ENCODE measurements around the gene PACS1. TPM values are rescaled to one million over a fixed set of nuclear protein-coding genes. Genes with fewer than 3 reads are reported as not detected.
A peak's percentile ranks its signal among the peaks of the same experiment; 100 is the strongest.

PACS1 gene
- total and polyA plus RNA-seq, 4 experiments from 2014 or later: 13.7 to 262 (median 177) TPM

GRCh38 chr11:66101066-66101464, 31.0 kb downstream of the PACS1 start:
- ChIA-PET CTCF (ENCODE audit: partially characterized antibody) (interaction anchor here (1.0 to 4.1 kb wide), 10 partner anchors 12 to 56 kb away, joined by 3 to 22 read pairs (median 6); partner anchors contain the start of gene PACS1), POLR2A (ENCODE audit: partially characterized antibody) (interaction anchor here (1.0 to 7.2 kb wide), 11 partner anchors 11 to 188 kb away, joined by 3 to 90 read pairs (median 4); partner anchors contain the start of genes PACS1, SF3B2 and YIF1A)
- DNase-seq: no peak
- peaks cover 53 to 85% (median 66%) of the 10 kb centered on the region in 4 donors for H3K4me1 Mint-ChIP-seq
- H3K27me3 ChIP-seq (ENCODE audit: insufficient read depth, low read length): no peaks in the 10 kb centered on the region
- H3K27ac Mint-ChIP-seq: peak overlapping the region; percentile 76 to 98 (median 96)
- H3K4me3 ChIP-seq (ENCODE audit: low read length in 2 of 2): peak overlapping the region in 1 of 2 donors; percentile 4
- intact Hi-C loops (cut with micrococcal nuclease): no loop called here
- H3K36me3 ChIP-seq (ENCODE audit: insufficient read depth, low read length): no peaks in the 10 kb centered on the region
- peaks cover 8 to 17% of the 10 kb centered on the region in 2 donors for H3K36me3 Mint-ChIP-seq
- no peaks in the 10 kb centered on the region for H3K9me3 ChIP-seq (ENCODE audit: control insufficient read depth in 1 of 2, low read length in 2 of 2)
- no peaks in the 10 kb centered on the region for H3K27me3 Mint-ChIP-seq
- peak overlapping the region; percentile 57 for H3K27ac ChIP-seq (ENCODE audit: low read depth, low read length)
- peaks cover 82% of the 10 kb centered on the region for H3K4me1 ChIP-seq (ENCODE audit: insufficient read depth, low read length)
- no peaks in the 10 kb centered on the region for H3K9me3 Mint-ChIP-seq
- H3K4me3 Mint-ChIP-seq: peak overlapping the region; percentile 75 to 87 (median 80)

- H3K36me3 Mint-ChIP-seq: peaks cover 25 to 27% of the 10 kb centered on the region in 2 donors
- intact Hi-C loops (cut with micrococcal nuclease): no loop called here
- Histone ChIP-seq H3K4me1 (ENCODE audit: insufficient read depth, low read length) (peaks cover 94% of the 10 kb centered on the region), H3K27me3 (ENCODE audit: insufficient read depth, low read length) (no peaks in the 10 kb centered on the region), H3K4me3 (ENCODE audit: low read length in 2 of 2) (no peak overlapping the region), H3K27ac (ENCODE audit: low read depth, low read length) (no peak overlapping the region), H3K36me3 (ENCODE audit: insufficient read depth, low read length) (peaks cover 6% of the 10 kb centered on the region), H3K9me3 (ENCODE audit: control insufficient read depth in 1 of 2, low read length in 2 of 2) (no peaks in the 10 kb centered on the region)
- ChIA-PET POLR2A (ENCODE audit: partially characterized antibody) (interaction anchor here (3.9 to 7.2 kb wide), 2 partner anchors 12 to 33 kb away, joined by 56 to 90 read pairs; partner anchors contain the start of gene PACS1), CTCF (ENCODE audit: partially characterized antibody) (interaction anchor here (0.6 to 4.1 kb wide), 4 partner anchors 12 to 36 kb away, joined by 3 to 22 read pairs (median 4); no protein-coding TSS in a partner anchor)
- peaks cover 66 to 93% (median 73%) of the 10 kb centered on the region in 4 donors for H3K4me1 Mint-ChIP-seq
- no peaks in the 10 kb centered on the region for H3K9me3 Mint-ChIP-seq
- H3K4me3 Mint-ChIP-seq: peak overlapping the region in 6 of 8 donors; percentile 9 to 66 (median 50)
- no peak for DNase-seq
- H3K27ac Mint-ChIP-seq: peak overlapping the region; percentile 39 to 90 (median 88)
- no peaks in the 10 kb centered on the region for H3K27me3 Mint-ChIP-seq
Observed at GRCh38 chr11:66104057-66104638, 34.1 kb downstream of the PACS1 start.

GRCh38 chr11:66106786-66107599, 36.9 kb downstream of the PACS1 start:
- Mint-ChIP-seq H3K36me3 (peaks cover 25 to 29% of the 10 kb centered on the region in 2 donors), H3K27me3 (no peaks in the 10 kb centered on the region), H3K4me3 (peak overlapping the region in 6 of 8 donors; percentile 5 to 73 (median 67)), H3K9me3 (no peaks in the 10 kb centered on the region), H3K4me1 (peaks cover 62 to 90% (median 75%) of the 10 kb centered on the region in 4 donors), H3K27ac (peak overlapping the region; percentile 19 to 86 (median 77))
- peaks cover 96% of the 10 kb centered on the region for H3K4me1 ChIP-seq (ENCODE audit: insufficient read depth, low read length)
- no peak for DNase-seq
- H3K27ac ChIP-seq (ENCODE audit: low read depth, low read length): no peak overlapping the region
- H3K9me3 ChIP-seq (ENCODE audit: control insufficient read depth in 1 of 2, low read length in 2 of 2): no peaks in the 10 kb centered on the region
- no peaks in the 10 kb centered on the region for H3K27me3 ChIP-seq (ENCODE audit: insufficient read depth, low read length)
- H3K36me3 ChIP-seq (ENCODE audit: insufficient read depth, low read length): peaks cover 6% of the 10 kb centered on the region
- CTCF ChIA-PET (ENCODE audit: partially characterized antibody): interaction anchor here (0.9 to 2.0 kb wide), 5 partner anchors 9 to 62 kb away, joined by 3 to 9 read pairs (median 6); no protein-coding TSS in a partner anchor
- intact Hi-C loops (cut with micrococcal nuclease): no loop called here
- POLR2A ChIA-PET (ENCODE audit: partially characterized antibody): interaction anchor here (0.5 to 3.8 kb wide), 6 partner anchors 9 to 39 kb away, joined by 3 to 18 read pairs (median 4); no protein-coding TSS in a partner anchor
- no peak overlapping the region for H3K4me3 ChIP-seq (ENCODE audit: low read length in 2 of 2)

- ChIA-PET CTCF (ENCODE audit: partially characterized antibody) (interaction anchor here (0.9 to 2.0 kb wide), 6 partner anchors 8 to 62 kb away, joined by 3 to 9 read pairs (median 5); no protein-coding TSS in a partner anchor), POLR2A (ENCODE audit: partially characterized antibody) (interaction anchor here (0.5 to 3.8 kb wide), 6 partner anchors 9 to 40 kb away, joined by 3 to 18 read pairs (median 4); no protein-coding TSS in a partner anchor)
- no peaks in the 10 kb centered on the region for H3K9me3 ChIP-seq (ENCODE audit: control insufficient read depth in 1 of 2, low read length in 2 of 2)
- Mint-ChIP-seq H3K9me3 (no peaks in the 10 kb centered on the region), H3K36me3 (peaks cover 25 to 31% of the 10 kb centered on the region in 2 donors), H3K4me1 (peaks cover 70 to 91% (median 81%) of the 10 kb centered on the region in 4 donors), H3K27ac (peak overlapping the region; percentile 4 to 86 (median 46)), H3K4me3 (peak overlapping the region in 7 of 8 donors; percentile 24 to 73 (median 65)), H3K27me3 (no peaks in the 10 kb centered on the region)
- no peak overlapping the region for H3K27ac ChIP-seq (ENCODE audit: low read depth, low read length)
- no peak for DNase-seq
- intact Hi-C loops (cut with micrococcal nuclease): no loop called here
- H3K4me1 ChIP-seq (ENCODE audit: insufficient read depth, low read length): peaks cover 96% of the 10 kb centered on the region
- H3K36me3 ChIP-seq (ENCODE audit: insufficient read depth, low read length): peaks cover 6% of the 10 kb centered on the region
- H3K4me3 ChIP-seq (ENCODE audit: low read length in 2 of 2): no peak overlapping the region
- no peaks in the 10 kb centered on the region for H3K27me3 ChIP-seq (ENCODE audit: insufficient read depth, low read length)
Observed at GRCh38 chr11:66107600-66108510, 37.8 kb downstream of the PACS1 start.

- Histone ChIP-seq H3K27me3 (ENCODE audit: insufficient read depth, low read length) (no peaks in the 10 kb centered on the region), H3K4me1 (ENCODE audit: insufficient read depth, low read length) (peaks cover 96% of the 10 kb centered on the region), H3K27ac (ENCODE audit: low read depth, low read length) (no peak overlapping the region), H3K36me3 (ENCODE audit: insufficient read depth, low read length) (peaks cover 6% of the 10 kb centered on the region), H3K9me3 (ENCODE audit: control insufficient read depth in 1 of 2, low read length in 2 of 2) (no peaks in the 10 kb centered on the region), H3K4me3 (ENCODE audit: low read length in 2 of 2) (no peak overlapping the region)
- H3K4me3 Mint-ChIP-seq: peak overlapping the region in 4 of 8 donors; percentile 17 to 51 (median 46)
- intact Hi-C loops (cut with micrococcal nuclease): no loop called here
- H3K27me3 Mint-ChIP-seq: no peaks in the 10 kb centered on the region
- H3K4me1 Mint-ChIP-seq: peaks cover 70 to 93% (median 82%) of the 10 kb centered on the region in 4 donors
- no peaks in the 10 kb centered on the region for H3K9me3 Mint-ChIP-seq
- peak overlapping the region in 6 of 7 donors; percentile 4 to 77 (median 47) for H3K27ac Mint-ChIP-seq
- peaks cover 21 to 32% of the 10 kb centered on the region in 2 donors for H3K36me3 Mint-ChIP-seq
- DNase-seq: no peak
- ChIA-PET CTCF (ENCODE audit: partially characterized antibody) (interaction anchor here (0.9 to 2.0 kb wide), 4 partner anchors 17 to 64 kb away, joined by 3 to 9 read pairs (median 6); no protein-coding TSS in a partner anchor), POLR2A (ENCODE audit: partially characterized antibody) (interaction anchor here (0.7 to 3.8 kb wide), 2 partner anchors 28 to 43 kb away, joined by 3 to 18 read pairs; no protein-coding TSS in a partner anchor)
Observed at GRCh38 chr11:66109294-66109693, 39.2 kb downstream of the PACS1 start.

- Histone ChIP-seq H3K4me1 (ENCODE audit: insufficient read depth, low read length) (peaks cover 97% of the 10 kb centered on the region), H3K36me3 (ENCODE audit: insufficient read depth, low read length) (peaks cover 6% of the 10 kb centered on the region), H3K27ac (ENCODE audit: low read depth, low read length) (no peak overlapping the region), H3K27me3 (ENCODE audit: insufficient read depth, low read length) (no peaks in the 10 kb centered on the region), H3K9me3 (ENCODE audit: control insufficient read depth in 1 of 2, low read length in 2 of 2) (no peaks in the 10 kb centered on the region), H3K4me3 (ENCODE audit: low read length in 2 of 2) (no peak overlapping the region)
- intact Hi-C loops (cut with micrococcal nuclease): no loop called here
- ChIA-PET POLR2A (ENCODE audit: partially characterized antibody) (interaction anchor here (1.1 to 1.9 kb wide), 2 partner anchors 10 to 40 kb away, joined by 4 to 11 read pairs; partner anchors contain the start of gene PACS1), CTCF (ENCODE audit: partially characterized antibody) (interaction anchor here (1.0 to 2.1 kb wide), 5 partner anchors 15 to 66 kb away, joined by 3 to 6 read pairs (median 4); no protein-coding TSS in a partner anchor)
- peak overlapping the region in 4 of 8 donors; percentile 10 to 61 (median 40) for H3K4me3 Mint-ChIP-seq
- H3K4me1 Mint-ChIP-seq: peaks cover 68 to 93% (median 78%) of the 10 kb centered on the region in 4 donors
- no peaks in the 10 kb centered on the region for H3K9me3 Mint-ChIP-seq
- no peaks in the 10 kb centered on the region for H3K27me3 Mint-ChIP-seq
- H3K36me3 Mint-ChIP-seq: peaks cover 17 to 24% of the 10 kb centered on the region in 2 donors
- no peak for DNase-seq
- peak overlapping the region in 6 of 7 donors; percentile 7 to 91 (median 80) for H3K27ac Mint-ChIP-seq
Observed at GRCh38 chr11:66111158-66111557, 41.1 kb downstream of the PACS1 start.

Measured in CD4-positive, alpha-beta memory T cell (primary cell).